ENCODE data around the gene CPNE2.
A peak's percentile ranks its signal among the peaks of the same experiment; 100 is the strongest.
"Not testable (repeated sequence)": the region's sequence is repeated elsewhere in the genome, so short reads cannot be mapped to it uniquely, and the experiment has no call there.

CPNE2 gene

DNA sequence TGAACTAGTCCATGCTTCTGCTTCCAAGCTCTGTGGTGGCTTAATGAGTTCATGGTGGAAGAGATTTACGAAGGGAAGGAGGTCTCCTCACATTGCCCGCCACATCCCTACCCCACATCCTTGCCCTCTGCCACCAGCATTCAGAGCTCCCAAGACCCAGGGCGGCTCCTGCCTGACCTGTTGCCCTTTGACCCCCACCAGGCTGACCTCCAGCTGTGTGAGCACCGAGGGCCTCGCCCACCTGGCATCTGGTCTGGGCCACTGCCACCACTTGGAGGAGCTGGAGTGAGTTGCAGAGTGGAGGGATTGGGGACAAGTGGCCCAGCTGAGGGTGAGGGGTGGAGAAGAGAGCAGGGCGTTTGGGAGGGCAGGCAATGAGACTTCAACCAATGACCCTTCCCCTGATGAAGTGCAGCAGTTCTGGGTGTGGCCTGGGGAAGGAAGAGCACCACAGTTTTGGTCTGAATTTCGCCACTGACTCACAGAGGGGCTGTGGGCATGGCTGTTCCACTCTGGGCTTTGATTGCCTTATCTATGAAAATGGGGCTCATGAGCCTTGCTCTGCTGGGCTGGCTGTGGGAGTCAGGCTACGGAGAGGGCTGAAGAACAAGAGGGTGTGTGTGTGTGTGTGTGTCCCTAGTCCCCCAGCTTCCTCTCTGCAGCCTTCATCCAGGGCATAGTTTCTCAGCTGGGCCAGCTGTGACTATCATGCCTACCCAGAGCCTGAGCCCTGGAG is 22.6 kb upstream of the CPNE2 start:
- DNase-seq, result no peak

DNA sequence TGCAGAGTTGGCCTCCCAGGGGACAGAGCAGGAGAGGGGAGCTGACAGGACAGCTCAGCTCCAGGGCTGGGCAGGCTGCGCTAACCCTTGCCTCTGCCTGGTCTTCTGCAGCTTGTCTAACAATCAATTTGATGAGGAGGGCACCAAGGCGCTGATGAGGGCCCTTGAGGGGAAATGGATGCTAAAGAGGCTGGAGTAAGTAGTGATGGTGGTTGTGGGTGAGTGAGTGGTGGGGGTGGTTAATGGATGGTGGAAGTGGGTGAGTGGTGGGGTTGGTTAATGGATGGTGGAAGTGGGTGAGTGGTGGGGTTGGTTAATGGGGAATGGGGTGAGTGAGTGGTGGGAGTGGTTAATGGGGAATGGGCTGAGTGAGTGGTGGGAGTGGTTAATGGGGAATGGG is 22.0 kb upstream of the CPNE2 start:
- no peak for DNase-seq

DNA sequence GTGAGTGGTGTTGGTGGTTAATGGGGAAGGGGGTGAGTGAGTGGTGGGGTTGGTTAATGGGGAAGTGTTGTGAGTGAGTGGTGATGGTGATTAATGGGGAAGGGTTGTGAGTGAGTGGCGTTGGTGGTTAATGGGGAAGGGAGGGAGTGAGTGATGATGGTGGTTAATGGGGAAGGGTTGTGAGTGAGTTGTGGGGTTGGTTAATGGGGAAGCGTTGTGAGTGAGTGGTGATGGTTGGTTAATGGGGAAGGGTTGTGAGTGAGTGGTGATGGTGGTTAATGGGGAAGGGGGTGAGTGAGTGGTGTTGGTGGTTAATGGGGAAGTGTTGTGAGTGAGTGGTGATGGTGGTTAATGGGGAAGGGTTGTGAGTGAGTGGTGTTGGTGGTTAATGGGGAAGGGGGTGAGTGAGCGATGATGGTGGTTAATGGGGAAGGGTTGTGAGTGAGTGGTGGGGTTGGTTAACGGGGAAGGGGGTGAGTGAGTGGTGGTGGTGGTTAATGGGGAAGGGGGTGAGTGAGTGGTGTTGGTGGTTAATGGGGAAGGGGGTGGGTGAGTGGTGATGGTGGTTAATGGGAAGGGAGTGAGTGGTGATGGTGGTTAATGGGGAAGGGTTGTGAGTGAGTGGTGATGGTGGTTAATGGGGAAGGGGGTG is 21.2 kb upstream of the CPNE2 start:
- not testable (repeated sequence) for DNase-seq

DNA sequence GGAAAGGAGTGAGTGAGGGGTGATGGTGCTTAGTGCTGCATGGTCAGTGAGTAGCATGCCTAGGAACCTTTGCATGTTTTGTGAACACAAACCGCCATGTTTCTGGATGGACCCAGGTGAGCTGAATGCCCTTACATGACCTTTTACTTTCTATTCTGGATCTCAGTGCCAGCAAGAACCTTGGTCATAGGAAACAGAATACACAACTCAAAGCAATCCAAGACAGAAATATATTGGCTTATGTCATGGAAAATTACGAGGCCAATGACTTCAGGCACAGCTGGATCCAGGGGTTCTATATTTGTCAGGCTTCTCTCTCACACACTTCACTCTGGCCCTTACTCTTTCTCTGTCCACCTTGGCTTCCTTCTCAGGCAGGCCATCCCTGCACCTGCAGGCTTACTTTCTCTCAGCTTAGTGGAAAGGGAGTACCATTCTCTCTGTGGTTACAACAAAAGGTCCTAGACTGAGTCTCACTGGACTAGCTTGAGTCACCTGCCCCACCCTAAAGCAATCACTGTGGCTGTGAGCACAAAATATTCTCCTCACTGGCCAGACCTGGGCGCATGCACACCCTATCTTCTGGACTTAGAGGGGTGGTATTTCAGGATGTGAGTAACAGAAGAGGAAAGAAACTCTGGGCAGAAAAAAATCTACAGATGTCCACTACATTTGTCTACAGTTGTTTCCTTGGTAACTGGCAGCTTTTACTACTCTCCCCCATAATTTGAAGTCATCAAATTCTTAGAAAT is 20.4 kb upstream of the CPNE2 start:
- DNase-seq, result no peak

DNA sequence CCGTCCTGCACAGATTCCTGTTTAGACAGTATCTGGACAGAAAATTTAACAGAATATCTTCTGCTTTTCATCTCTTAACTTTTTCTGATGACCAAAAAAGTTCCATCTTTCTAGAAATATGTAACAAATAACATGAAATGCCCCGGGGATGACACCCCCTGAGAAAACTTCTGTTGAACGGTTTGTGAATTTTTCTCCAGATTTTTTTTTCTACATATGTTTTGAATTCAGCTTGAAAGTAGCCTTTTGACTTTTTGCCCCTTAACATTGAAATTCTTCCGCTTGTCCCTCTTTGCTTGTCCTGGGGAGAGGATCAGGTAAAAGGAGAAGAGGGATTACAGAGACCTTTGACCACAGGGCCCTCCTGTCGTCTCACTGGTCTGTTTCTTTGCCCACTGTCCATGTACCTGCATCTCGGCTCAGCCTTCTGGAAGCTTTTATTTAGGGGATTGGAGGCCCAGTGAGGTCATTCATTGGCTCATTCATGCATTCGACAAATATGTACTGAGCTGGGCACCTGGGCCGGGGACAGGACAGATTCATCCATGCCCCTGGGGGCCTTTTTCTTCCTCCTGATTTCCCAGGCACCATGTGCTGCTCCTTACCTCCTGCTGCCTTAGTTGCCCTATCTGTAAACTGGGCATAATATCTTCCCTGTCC is 19.6 kb upstream of the CPNE2 start:
- DNase-seq, result no peak

DNA sequence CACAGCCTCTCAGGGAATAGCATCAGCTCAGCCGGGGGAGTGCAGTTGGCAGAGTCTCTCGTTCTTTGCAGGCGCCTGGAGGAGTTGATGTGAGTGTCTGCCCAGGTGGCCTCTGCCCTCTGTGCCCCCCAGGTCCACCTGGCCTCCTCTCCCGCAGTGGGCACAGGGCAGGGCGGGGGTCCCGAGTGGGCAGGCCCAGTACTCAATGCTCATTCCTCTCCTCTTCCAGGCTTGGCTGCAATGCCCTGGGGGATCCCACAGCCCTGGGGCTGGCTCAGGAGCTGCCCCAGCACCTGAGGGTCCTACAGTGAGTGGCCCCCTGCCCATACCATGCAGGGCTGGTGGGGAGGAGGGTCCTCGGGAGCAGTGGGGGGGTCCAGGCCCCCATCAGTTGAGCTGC is 14.7 kb upstream of the CPNE2 start:
- no peak for DNase-seq

DNA sequence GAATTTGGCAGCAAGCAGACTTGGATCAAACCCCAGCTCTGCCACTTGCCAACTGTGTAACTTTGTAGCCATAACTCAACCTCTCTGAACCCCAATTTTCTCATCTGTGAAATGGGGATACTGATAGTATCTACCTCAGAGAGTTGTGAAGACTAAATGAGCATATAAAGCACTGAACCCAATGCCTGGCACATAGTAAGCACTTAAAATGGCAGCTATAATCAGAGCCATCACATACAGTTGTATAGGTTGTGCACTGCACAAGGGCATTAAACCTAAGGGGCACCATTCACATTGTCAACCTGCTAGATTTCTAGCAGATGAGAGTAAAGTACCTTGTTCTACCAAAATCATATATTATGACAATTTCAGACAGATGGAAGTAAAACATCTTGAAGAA is 10.6 kb upstream of the CPNE2 start:
- no peak for DNase-seq

DNA sequence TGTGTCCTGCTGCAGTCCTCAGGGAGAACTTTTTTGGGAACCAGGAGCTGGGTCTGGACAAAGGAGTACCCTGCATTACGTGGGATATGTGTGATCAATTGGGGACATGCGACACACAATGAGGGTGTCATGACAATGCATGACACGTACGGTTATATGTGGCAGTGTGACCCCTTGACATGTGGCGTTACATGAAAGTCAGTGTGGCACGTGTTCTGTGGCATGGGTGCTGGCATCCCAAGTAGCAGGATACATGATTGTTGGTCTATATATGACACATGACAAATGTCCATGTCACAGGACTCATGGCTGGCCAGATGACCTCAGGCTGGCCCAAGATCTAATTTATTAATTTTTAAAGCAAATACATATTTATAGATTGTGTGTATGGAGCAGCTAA is 9.7 kb upstream of the CPNE2 start:
- no peak for DNase-seq

DNA sequence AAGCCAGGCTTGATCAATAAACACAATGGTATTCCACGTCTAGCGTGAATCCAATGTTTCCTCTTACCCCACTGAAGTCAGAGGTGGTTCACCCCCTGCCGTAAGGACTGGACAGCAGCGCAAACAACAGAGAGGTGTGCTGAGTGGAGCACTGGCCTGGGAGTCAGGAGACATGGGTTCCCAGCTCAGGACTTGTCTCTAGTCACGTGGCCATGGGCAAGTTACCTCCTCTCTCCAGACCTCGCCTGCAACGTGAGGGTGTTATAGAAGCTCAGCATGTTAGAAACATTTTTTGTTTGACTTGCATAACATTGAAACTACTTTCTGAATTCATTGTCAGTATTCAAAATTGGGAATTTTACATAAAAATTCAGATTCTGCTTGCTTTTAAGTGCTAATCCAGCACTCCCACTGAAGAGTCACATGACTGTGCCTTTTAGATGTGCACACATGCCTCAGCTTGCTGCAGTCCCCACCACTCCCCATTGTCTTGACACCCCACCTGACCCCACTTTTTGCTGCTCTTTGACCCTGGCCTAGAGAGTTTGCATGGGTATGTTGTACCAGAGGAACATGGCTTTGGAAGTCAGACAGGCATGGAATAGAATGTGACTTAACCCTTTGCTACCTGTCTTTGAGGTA is 8.8 kb upstream of the CPNE2 start:
- DNase-seq, result no peak

DNA sequence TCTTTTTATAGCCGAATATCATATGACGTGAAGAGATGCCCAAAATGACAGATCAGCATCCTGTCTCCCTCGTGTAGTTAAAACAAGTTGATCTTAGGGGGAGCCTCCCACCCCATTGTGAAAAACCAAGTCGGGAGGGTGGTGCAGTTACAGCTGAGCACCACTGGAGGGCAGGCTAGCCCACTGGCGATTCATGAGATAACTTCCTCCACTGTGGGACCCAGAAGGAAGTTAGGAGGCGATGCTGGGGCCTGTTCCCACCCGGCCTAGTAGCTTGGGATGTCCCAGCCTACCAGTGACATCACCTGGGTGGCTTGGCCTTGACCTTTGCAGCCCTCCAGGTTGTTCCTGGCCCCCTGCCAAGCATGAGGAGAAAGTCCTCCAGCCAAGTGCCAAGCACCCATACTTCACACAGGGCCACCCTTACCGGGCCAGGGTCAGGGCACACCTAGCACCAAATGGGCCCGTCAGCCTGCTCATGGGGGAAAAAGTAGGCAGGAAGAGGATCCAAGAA is 8.1 kb upstream of the CPNE2 start:
- DNase-seq, result peak; percentile 70 to 81

DNA sequence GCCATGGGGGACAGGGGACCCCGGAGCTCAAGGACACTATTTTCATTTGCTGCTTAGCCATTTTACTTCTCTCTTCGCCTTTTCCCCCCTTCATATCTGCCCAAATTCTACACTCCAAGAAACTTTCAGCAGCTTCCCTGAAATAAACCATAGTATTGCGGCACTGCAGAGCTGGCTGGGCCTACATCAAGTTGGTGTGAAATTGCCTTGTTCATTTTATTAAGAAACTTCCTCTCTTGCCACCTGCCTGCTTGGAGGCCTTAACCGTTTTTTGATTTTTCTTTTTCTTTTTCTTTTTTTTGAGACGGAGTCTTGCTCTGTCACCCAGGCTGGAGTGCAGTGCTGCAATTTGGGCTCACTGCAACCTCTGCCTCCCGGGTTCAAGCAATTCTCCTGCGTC is 7.4 kb upstream of the CPNE2 start:
- no peak for DNase-seq

DNA sequence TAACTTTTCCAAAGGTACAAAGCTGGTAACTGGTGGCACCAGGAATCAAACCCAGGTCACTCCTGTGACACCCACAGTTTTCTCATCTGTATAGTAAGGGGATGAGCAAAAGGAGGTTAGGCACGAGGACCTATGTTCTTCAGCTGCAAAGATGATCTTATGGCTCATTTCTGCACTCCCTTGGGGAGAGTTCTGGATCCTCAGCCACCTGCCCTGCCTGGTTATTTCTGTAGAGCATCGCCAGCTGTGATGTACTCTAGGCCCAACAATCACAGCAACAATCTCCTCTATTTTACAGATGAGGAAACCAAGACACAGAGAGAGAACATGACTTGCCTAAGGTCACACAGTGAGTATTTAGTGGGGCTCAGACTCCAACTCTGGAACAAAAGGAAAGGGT is 5.4 kb upstream of the CPNE2 start:
- no peak for DNase-seq

DNA sequence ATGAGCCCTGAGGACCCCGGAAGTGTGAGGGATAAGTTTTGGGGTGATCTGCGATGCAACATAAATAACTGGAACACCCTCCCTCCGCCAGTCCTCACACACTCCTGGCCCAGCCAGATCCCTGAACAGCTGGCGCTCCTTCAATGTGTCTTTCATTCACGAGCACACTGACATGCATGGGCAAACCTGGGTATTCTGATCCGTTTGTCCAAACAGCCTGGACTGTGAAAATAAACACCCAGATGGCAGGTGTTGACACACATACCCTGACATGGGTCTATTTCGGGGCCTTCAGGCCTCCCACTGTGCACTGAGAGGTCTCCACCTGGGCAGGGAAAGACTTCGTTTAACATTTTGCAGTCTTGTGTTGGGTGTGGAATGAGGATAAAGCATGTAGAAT is 3.0 kb upstream of the CPNE2 start:
- DNase-seq, result no peak

DNA sequence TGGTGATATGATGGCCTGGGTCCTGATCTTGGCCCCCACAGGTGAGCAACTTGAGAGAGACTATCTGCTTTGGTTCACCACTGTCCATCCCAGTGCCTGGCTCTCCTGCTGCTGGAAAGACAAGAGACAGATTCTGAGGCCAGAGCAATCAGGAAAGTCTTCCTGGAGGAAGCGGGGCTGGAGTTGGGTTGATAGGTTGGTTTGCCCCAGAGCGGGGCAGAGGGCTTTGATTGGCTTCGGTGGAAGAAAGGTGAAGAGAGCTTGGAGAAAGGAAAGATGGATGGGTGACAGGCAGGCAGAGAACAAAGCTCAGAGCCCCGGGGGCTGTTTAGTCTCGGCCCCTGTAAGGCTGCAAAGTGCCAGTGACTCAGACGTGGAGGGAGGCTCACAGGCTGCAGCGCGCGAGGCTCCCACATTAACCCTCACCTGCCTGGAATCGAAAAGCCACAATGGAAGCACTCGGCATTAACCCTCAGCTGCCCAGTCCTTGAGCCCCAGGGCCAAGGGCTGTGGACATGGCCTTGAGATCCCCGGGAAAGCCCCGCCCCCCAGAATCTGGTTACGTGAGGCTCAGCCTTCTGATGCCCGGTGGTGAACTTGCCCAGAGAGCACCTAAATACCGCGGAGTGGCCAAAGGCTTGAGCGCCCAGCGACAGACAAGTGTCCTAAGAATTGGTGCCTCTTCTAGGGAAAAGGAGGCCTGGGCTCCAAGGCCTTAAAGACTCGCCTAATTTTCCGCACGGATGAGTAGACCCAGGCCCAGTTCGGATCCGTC is 996 bp upstream of the CPNE2 start:
- no peak for DNase-seq

DNA sequence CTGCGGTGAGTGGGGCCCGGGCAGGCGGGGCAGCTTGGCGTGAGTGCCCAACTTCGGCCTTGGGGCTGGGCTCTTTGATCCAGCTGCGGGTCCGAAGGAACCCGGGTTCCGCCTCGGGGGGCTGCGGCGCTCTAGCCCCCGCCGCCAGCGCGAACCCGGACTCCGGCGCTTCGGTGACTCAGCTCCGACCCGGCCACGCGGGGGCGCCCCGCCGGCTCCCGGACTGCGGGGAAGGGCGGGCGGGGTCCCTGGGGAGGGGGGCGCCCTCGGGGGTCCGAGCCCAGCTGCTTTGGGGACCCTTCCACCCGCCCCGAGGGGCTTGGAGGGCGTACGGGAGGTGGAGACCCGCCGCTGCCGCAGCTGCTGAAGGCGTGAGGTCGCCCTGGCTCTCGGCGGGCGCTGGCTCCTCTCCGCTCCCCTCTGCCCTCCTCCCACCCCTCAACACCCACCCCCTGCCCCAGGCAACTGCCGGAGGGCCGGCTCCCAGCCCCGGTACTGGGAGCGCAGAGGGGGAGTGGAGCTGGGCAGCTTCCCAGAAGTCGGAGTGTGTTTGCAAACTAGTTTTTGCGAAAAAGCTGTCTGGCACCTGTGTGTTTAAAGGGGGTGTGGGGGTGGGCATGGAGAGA is 516 bp downstream of the CPNE2 start:
- DNase-seq, result peak; percentile 50 to 54

DNA sequence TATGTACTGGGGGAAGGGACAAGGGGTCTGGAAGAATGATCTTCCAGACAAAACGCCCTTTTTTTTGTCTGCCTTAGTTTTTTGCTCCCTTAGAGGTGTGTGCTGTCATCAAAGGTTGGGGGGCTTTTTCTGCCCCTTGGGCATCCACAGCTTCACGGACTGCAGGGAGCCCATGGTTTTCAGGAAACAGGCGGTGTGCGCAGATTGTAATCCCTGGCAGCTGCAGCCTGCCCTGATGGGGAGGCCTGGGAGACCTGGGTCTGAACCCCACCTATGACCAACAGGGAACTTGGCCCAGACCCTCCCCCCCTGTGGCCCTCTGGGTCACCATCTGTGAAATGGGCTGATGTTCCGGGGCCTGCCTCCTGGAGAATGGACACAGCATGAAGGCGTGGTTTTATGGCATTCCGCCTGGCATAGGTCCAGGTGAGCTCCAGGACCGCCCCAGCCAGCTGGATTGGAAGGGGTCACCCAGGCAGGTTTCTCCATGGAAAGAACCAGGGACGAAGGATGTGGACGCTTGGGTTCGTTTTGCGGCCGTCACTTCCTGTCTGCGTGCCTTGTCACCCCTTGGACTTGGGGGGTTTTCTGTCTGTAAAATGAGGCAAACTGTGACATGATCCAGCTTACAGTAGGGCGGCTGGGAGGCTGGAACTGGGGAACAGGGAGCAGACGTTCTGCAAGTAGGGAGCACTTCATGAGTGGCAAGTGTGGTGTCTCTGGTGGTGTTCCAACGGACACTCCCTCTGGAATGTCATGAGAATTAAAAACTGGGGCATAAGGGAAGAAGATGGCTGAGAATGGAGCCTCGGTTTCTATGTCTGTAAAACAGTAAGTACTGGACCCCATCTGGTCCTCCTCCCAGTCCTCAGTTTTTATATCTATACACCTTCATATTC is 1.5 kb downstream of the CPNE2 start:
- no peak for DNase-seq

DNA sequence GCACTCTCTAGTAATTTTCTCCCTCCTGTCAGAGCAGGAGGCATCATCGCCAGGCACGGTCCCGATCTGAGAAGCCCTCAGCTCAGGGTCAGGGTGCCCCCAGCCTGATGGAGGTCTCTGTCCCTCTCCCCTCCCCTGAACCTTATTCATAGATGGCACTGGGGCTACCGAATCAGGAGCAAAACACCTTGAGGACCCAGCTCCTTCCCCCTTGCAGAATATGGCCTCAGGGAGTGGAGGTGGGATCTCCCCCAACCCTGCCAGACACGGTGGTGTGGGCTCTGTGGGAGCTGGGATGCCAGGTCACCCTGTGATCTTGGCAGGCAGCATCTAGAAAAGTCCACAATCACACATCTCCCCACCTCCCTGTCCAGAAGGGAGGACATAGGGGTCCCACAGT is 2.5 kb downstream of the CPNE2 start:
- DNase-seq, result no peak

DNA sequence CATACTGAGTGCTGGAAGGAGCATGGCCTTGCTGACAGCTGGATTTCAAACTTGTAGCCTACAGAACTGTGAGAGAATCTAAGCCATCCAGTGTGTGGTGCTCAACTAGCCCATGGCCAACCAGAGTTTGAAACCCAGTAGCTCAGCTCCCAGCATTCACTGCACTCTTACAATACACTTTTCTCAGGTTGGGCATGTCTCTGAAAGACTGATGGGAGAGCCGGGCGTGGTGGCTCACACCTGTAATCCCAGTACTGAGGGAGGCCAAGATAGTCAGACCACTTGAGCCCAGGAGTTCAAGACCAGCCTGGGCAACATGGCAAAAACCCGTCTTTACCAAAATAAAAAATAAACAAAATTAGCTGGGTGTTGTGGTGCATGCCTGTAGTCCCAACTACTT is 3.8 kb downstream of the CPNE2 start:
- DNase-seq, result no peak

DNA sequence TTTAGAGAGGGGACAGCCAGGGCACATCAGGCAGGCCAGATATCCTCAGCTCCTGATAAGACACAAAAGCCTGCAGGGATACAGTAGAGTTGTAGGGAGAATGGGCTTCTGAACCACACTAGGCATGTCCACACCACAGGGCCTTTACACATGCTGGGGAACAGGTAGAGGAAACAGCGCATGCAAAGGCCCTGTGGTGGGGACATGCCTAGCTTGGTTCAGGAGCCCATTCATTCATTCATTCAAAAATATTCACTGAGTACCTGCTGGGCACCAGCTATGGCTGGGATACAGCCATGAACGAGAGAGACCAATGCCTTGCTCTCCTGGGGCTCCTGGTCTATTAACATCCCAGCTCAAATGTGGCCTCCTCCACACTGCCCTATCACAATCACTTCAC is 4.4 kb downstream of the CPNE2 start:
- no peak for DNase-seq

DNA sequence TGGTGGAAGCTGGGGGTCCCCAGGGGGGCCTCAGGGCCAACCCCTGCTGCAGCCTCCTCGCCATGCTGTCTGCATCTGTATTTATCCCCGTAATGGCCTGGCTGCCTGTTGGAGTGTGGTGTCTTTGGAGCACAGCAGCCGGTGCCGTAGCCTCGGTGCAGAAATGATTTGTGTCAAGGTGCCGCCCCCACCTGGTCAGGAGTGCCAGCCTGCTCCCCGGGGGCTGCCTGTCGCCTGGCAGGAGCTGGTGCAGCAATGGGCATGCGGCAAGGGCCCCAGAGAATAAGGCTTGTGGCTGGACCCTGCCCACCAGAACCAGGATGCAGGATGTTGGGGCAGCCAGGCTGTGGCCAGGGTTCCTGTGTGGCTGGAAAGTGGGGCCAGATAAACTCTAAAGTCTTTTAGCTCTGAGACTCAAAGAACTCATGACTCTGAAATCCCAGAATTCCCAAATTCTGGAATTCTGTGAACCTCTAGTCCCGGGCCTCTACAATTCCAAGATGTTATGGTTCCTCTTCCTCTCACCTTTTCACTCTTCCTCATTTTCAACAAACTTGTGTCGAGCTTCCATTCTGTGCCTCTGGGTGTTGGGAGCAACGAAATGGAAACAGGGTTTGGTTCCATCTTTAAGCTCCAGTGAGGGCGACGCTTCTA is 5.9 kb downstream of the CPNE2 start:
- DNase-seq, result no peak
